ENCODE results near the gene SPATS2.

- TF ChIP-seq CTCF (IDR thresholded peaks at IDR 0.05; ENCODE audit: low read depth, low read length, poor library complexity, severe bottlenecking) (no peak), EZH2phosphoT487 (IDR thresholded peaks at IDR 0.05; ENCODE audit: borderline replicate concordance, low read length) (no peak)
Observed at GRCh38 chr12:49448858-49449257, 81.6 kb downstream of the SPATS2 start.
